Astrocyte (in vitro differentiated cells and primary cell): Measurements from ENCODE around the gene LRRC8D.

Experiments used
- EZH2 ChIP-seq: IDR thresholded peaks from 2 replicates; pipeline ENCODE4 v1.6.1; 2012; ENCODE audit warnings: mild to moderate bottlenecking, low read length, inconsistent platforms; ENCODE audit not compliant: insufficient read depth
- TF ChIP-seq, protein P1 (sequence below): IDR thresholded peaks from 2 replicates; pipeline ENCODE4 v1.5.1; 2011; ENCODE audit warnings: low read depth, mild to moderate bottlenecking, inconsistent platforms, low read length, moderate library complexity; ENCODE audit not compliant: insufficient read depth

DNA sequence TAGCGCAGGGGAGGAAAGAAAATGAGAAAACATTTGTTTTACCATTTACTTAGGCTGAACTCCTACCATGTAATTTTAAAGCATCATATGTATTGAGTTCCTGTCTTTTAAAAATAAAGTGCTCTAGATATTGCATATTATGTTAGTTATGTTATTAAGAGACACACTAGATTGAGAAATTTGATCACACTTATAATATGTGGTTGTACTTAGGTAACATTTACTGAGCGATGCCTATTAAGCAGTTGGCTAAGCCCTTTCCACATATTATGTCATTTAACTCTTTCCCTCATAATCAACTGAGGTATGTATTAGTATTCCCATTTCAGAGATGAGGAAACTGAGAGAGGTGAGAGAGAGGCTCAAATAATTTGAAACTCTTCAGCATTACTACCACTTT lies 4.5 kb upstream of the LRRC8D start:
- TF ChIP-seq, protein P1, sequence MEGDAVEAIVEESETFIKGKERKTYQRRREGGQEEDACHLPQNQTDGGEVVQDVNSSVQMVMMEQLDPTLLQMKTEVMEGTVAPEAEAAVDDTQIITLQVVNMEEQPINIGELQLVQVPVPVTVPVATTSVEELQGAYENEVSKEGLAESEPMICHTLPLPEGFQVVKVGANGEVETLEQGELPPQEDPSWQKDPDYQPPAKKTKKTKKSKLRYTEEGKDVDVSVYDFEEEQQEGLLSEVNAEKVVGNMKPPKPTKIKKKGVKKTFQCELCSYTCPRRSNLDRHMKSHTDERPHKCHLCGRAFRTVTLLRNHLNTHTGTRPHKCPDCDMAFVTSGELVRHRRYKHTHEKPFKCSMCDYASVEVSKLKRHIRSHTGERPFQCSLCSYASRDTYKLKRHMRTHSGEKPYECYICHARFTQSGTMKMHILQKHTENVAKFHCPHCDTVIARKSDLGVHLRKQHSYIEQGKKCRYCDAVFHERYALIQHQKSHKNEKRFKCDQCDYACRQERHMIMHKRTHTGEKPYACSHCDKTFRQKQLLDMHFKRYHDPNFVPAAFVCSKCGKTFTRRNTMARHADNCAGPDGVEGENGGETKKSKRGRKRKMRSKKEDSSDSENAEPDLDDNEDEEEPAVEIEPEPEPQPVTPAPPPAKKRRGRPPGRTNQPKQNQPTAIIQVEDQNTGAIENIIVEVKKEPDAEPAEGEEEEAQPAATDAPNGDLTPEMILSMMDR, result no peak
- TF ChIP-seq EZH2, result no peak
